Measurements from ENCODE around the gene FAM174B.

FAM174B gene

DNA sequence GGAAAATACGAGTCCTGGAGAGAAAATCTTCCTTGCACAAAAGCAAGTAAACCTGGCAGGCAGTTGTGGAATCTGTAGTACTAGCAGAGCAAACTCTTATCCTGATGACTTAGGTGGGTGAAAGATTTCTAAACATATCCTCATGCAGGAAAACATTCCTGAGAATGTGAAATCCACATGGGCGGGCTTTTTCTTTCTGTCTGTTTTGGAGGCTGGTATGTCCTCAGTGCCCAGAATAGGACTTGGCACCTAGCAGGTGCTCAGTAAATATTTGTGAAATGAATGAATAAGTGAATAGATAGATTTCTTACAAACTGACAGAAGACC lies 53.3 kb downstream of the FAM174B start:
- no peak for DNase-seq (ENCODE audit: low read depth in 2 of 2, low spot score in 1 of 2)

DNA sequence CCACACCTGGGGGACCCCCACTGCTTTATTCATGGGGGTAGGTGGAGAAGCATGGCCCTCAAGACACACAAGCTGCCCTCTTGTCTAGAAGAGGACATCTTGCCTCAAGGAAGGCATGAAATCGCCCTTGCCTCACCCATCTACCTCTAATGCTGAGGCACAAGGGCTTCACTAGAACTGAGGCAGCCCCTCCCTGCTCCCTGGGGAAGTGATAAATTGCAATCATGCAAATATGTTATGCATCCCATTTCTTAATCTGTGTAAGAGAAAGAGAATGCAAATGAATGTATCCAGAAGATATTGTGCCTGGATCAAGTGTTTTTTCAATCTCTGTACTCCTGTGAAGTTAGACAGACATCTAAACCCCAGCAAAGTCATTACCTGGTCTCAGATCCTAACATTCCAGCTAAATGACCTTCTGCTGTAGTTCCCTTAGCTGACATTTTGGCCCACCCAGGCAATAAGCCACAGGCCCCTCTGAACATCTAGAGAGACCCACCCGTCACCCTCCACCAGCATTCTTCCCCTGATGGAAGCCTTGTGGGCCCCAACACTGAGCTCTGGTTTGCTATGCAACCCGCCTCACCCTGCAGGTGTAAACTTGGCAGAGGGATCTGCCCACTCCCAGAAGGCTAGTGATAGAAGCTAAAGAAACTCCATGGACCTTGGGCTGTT lies 53.8 kb downstream of the FAM174B start:
- DNase-seq (ENCODE audit: low read depth in 2 of 2, low spot score in 1 of 2), result no peak

DNA sequence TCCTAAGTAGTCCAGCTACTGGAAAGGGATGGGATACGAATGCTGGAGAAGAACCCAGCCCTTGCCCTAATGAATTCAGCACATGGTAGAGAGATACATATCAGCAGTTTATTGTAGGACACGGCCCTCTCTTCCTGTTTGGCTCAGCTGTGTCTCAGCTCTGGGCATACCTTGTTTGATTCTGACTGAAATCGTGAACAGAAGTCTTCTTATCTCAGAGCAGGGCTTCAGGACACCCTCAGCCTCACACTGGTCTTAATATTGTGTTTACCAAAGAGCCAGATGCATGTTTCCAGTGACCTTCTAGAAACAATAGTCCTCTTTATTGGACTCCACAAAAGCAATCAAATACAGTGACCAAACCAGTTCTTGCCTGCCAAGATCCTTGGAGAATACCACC lies 54.7 kb downstream of the FAM174B start:
- DNase-seq (ENCODE audit: low read depth in 2 of 2, low spot score in 1 of 2), result no peak

DNA sequence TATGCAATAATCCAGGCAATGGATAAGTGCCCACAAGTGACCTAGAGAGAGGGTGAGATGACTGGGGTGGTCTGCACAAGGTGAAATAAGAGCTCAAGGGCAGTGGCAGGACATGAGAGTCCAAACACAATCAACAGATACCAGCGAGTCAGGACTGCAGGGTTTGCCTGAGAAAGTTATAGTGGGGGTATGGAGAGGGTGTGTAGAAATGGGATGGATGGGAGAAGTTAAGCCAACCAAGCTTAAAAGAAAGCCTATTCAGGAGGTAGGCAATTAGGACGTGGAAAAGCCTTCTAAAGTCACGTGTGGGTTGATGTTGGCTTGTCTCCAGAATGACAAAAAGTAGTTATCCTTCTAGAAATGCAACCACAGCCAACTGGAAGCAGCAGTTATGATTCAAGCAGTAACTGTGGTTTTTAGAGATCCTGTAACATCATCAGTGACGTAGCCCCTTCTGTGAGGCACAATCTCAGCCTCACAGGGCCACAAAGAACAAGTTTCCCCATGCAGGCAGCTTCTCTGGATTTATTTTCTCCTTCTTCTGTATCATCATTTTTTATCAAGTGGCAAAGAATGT lies 56.1 kb downstream of the FAM174B start:
- DNase-seq (ENCODE audit: low read depth in 2 of 2, low spot score in 1 of 2), result no peak

DNA sequence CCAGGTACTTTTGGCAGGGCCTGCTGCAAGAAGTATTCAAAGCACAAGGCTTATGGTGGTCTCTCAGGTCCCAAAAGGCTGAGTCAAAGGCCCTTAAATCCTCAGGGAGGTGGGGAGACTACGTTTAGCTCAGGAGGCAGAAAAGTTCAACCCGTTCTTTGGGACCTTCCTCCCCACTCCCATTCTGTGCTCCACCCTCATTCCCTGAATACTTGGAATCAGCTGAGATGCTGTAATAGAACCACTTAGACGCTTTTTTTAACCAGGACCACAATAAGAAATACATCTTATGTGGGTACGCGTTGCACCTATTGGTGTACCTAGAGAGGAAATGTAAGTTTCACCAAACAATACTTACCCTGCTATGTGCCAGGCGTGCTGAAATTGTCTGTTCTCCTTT lies 58.0 kb downstream of the FAM174B start:
- DNase-seq (ENCODE audit: low read depth in 2 of 2, low spot score in 1 of 2), result no peak

DNA sequence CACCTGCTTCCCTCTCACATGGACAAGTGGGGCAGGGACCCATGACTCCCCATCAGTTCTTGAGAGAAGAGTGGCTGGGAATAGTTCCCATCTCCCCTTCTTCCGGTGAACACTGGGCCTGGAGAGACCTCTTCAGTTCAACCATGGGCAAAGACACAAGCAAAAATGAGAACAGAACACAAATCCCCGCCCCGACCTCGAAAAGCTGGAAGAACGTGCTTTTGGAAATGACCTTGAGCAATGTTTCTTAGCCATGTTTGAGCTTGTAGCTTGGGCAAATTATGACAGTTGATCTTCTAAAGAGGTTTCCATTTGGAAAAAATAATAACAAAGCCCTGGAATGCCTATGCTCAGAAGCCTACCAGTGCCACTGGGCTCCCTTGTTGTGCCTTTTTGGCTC lies 59.0 kb downstream of the FAM174B start:
- no peak for DNase-seq (ENCODE audit: low read depth in 2 of 2, low spot score in 1 of 2)

DNA sequence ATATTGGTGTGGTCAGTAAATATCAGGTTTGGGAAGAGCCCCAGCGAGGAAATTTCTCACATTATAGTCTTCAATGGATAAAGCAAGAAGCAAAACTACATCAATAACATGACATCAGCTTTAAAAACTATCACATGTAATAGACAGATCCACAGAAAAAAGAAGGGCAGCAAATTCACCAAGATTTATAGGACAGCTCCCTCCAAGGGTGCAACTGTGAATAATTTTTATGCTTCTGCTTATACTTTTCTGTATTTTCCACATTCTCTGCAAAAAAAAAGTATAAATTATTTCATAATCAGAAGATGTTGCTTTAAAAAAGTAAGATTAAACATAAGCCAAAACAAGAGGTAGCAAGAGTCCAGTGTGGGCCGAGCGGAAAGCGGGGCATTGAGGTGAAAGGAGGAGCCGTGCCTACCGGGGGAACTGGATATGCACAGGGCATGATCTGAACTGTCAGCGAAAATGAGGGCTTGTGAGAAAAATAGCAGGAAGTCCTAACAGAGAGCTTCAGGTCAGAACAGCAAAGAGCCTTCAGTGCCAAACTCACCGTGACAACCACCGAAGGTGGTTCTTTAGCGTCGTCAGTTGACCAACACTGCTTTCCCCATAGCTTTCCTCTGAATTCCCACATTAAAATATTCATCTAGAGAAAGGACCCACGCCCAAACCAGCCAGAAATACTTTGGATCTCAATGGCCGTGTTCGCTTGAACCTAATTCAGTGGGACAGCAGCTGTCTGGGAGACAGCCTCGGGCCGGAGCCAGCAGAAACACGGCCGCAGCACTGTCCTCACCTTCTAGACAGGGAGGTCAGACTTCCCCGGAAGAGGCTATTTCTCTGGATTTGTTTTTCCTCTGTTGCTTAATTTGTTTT lies 59.8 kb downstream of the FAM174B start:
- no peak for DNase-seq (ENCODE audit: low read depth in 2 of 2, low spot score in 1 of 2)

DNA sequence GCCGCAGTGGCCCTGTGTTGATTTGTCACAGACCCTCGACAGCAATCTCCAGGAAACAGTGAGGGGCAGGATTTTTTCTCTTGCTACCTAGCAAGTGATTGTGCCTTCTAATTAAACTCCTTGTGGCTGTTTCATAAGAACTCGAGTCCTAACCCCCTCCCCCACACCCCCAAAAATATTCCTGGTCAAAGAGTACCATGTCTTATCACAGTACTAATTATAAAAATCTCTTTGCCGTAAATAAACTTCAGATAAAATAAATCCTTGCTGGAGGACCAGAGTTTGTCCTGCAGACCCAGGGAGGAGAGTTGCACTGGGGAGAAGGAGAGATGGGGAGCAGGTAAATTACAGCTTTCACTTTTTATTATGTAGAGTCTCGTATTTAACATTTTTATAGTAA lies 64.3 kb downstream of the FAM174B start:
- no peak for DNase-seq (ENCODE audit: low read depth in 2 of 2, low spot score in 1 of 2)

DNA sequence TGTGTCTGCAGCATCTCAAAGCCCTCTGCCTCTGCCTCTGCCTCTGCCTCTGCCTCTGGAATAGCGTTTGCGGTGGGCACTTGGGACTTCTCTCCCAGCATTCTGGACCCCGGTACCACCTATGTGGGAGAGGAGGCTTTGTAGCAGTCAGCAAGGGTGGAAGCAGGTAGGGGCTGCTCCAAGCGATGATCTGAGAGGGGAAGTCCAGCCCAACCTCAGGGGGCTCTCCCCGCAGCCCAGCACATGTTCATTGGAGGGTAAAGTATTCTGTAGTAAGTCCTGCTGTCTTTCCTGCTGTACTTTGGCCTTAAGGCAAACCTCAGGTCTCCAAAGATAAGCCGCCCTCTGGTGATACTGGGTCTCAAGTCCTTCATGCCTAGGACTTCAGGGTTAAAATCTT lies 68.6 kb downstream of the FAM174B start:
- DNase-seq (ENCODE audit: low read depth in 2 of 2, low spot score in 1 of 2), result no peak

DNA sequence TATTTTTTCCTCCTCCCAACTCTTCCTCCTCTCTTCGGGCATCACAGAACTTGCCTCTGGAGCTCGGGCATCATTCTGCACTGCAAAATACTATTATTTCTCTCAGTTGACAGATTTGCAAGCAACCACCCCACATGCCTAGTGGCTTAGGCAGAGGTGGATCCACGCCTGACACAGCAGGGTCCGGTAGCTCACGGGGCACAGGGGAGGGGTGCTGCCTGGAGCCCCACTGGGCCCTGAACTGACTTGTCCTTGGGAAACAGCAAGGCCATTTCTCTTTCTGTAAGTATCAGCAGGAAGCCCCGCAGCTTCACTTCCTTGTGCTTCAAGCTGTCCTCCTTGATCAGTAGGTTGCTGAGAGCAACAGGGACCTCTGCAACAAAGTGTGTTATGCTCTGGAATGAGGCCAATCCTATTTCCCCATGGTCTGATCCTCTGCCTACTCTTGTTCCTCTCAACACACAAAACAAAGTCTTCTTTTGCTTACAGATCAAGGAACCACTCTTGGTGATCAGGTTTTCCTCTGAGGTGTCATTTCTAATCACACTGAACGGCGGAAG lies 69.1 kb downstream of the FAM174B start:
- DNase-seq (ENCODE audit: low read depth in 2 of 2, low spot score in 1 of 2), result no peak

DNA sequence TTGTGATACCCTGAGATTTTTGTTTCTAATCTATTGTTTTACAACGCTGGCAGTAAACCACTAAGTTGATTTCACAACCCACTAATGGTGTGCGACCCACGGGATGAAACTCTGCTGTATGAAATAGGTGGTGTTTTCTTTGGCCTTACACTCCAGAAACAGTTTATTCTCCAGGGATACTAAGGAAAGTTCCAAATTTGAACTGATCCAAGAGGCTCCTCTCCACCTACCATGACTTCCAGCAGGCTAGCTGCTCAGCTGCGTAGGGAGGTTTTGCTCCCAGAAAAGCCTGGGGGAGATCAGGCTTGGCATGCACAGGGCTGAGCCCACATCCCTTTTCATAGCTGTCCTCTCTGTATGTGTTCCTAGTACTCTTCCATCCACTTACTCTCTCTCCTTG lies 71.5 kb downstream of the FAM174B start:
- no peak for DNase-seq (ENCODE audit: low read depth in 2 of 2, low spot score in 1 of 2)

DNA sequence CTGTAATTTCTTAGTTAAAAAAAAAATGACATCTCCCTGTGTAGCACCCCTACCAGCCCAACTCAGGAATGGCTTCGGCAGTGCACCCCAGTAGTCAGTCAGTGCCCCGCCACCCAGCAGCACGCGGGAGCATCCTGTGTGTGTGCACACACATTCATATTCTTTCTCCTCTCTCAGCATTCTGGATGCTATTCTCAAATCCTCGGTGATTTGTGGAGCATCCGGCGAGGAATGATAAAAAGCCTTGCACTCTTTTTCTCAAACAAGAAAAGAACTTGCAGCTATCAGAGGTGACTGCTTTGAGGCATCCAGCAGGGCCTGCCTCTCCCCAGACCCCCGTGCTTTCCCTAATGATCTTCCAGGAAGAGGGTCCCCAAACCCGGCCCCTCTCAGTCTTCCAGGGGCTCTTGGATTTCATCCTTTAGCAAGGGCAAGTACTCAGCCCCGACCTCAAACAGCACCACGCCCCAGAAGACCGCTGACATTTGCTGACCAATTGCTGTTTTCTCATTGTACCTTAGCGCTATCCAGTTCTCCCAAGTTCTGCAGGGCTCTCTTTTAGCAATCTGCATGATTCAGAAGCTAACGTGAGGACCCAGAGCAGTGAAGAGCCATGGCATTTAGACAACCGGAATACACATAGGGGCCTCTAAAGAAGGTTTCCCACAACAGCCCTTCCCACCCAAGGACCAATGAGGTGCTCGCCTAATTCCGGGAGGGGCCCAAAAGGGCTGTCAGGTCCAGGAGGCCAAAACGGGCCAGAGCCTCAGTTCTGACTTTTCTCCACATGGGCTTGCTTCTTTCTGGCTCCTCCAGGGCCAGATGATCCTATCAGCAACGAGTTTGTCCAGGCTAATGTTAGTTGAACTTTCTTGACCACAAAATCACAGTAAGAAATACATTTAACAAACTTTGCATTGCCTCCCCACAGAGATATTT lies 72.2 kb downstream of the FAM174B start:
- no peak for DNase-seq (ENCODE audit: low read depth in 2 of 2, low spot score in 1 of 2)

DNA sequence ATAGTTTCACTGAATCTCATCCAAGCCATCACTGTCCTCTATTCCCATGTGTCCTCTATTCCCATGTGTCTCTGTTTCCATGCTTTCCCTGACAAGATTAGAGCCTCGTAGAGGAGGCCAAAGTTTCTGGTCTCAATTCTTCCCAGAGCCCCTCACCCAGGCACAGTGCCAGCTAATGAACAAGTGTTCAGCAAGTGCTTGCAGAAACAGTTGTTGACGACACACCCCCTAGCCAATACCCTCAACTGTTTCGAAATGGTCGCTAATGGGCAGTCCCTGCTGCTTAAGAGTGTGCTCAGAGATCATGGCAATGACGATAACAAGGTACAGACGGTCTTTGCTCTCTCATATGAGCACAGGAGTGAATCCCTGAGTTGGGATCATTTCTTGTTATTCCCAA lies 73.4 kb downstream of the FAM174B start:
- no peak for DNase-seq (ENCODE audit: low read depth in 2 of 2, low spot score in 1 of 2)

DNA sequence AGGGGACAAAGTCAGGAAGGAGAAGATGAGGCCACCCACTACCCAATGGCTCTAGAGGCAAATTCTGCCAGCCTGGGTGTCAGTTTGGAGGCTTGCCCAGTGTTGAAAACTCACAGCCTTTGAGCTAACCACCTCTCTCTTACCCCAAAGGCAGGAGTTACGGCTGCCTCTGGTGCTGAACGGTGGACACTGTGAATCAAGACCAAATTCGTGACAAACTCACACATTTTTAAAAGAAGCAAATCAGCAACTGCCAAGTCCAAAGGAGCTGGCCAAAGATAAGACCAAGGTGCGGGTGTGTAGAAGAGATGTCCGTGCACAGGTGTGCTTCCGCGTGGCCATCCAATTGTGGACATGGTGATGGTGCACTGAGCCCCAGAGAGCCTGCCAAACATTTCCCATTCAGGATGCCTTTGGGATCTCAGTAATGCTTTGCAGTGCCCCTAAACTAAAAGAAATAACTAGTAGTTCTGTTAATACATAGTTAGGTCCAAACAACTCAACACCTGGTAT lies 74.6 kb downstream of the FAM174B start:
- no peak for DNase-seq (ENCODE audit: low read depth in 2 of 2, low spot score in 1 of 2)

DNA sequence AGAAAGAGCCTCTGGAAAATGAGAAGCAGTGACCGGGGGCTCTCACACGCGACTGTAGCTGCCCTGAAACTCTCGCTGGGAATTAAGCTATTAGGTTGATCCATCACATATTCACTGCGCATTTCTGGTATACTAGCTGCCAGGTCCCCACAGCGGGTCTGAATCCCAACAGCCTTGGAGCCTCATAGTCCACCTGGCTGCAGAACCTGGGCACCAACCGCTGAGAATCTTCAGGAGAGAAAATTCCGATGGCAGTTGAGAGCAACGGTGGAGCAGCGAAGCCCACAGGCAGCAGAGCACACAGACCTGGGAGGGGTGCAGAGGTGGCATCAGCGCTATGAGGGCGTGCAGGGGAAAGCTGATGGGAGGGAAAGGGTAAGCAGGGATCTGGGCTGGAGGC lies 75.1 kb downstream of the FAM174B start:
- DNase-seq (ENCODE audit: low read depth in 2 of 2, low spot score in 1 of 2), result no peak

DNA sequence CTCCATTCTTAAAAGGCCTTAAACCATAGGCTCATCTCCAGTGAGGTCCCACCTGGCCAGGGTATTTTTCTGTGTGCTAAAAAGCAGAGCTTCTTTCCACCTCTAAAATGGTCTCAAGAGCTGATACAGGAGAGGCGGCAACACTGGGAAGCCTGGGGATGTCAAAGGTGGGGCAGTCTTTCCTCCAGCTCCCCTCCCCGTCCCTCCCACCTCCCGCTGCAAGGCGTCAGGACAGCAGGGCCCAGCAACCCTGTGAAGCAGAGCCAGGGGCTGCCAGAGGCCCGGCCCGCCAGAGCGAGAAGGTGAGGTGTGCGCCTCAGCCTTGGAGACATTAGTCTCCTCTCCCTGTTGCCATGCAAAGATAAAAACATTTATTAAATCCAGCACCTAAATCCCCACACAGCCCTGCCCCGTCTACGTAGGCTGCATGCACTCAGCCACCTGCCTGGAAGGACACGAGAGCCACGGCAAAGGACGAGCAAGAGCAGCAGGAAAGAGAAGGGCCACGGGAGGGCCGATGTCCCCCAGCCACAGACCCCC lies 75.6 kb downstream of the FAM174B start:
- DNase-seq (ENCODE audit: low read depth in 2 of 2, low spot score in 1 of 2), result no peak

DNA sequence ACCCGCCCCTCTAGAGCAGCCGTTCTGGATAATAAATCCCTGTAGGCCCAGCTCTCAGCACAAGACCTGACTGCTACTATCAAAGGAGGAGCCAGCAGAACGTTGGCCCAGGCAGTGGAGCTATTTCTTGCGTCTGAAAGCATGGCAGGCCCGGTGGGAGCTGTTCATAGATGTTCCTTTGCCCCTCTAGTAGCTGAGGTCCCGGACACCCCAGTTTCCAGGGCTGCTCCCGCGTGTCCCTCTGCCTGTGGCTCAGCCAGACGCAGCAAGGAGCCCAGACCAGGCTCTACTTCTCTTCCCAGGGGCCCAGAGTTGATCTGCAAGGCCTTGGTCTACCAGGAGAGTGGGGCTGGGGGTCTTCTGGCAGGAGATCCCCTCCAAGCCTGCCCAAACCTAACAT lies 76.1 kb downstream of the FAM174B start:
- no peak for DNase-seq (ENCODE audit: low read depth in 2 of 2, low spot score in 1 of 2)

DNA sequence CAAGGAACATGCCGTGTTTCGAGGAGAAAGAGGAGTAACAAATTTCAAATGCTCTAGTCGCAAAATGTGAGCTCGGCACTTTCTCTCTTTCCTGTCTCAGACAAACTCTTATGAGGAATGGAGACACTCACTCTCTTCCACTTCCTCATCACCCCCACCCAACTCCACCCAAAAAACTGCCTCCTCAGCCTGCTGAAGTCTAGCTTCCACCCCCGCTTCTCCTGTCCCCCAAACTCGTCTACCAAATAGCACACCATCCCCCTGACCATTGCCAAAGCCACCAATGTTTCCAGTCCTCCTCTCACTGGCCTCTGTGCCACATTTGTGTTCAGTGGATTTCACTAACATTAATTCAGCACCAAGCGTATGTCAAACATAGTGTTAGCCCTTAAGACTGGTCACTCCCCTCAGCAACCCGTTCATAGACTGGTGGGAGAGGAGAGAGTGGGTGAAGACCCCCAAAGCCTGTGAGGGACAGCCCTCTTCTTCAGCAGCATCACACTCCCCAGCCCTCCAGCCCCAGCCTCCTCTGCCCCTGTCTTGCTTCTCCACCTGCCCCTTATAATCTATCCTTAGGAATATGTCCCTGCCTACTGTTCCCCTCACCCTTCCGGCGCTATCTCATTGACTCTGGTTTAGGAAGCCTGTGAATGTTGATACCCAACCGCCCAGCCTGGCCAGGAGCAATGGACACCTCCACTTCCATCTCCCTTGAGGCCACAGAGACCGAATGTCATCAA lies 77.3 kb downstream of the FAM174B start:
- no peak for DNase-seq (ENCODE audit: low read depth in 2 of 2, low spot score in 1 of 2)

DNA sequence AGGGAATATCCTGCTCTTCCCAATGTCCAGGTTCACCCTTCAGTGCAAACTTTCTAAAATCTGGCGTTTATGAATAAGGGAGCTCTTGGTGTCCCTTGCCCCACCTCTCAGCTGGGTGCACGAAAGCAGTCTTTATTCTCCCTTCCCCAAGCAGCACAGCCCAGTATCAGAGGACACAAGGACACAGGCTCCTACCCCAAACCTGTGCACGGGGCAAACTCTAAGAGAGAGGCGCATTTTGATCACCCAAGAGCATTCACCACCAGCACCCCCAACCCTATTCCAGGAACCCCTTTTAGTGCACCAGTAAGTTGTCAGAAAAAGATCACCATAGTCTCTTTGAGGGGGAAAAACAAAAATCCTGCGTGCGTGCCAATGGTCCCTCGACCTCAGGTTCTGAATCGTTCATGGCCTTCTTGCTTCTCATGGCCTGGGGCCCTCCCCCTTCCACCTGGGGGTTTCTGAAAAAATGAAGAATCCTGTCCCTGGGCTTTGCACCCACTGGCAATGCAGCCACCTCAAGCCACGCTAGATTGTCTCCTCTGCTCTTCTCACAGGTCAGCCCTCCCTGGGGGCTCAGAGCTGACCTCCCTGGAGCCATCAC lies 78.9 kb downstream of the FAM174B start:
- no peak for DNase-seq (ENCODE audit: low read depth in 2 of 2, low spot score in 1 of 2)

DNA sequence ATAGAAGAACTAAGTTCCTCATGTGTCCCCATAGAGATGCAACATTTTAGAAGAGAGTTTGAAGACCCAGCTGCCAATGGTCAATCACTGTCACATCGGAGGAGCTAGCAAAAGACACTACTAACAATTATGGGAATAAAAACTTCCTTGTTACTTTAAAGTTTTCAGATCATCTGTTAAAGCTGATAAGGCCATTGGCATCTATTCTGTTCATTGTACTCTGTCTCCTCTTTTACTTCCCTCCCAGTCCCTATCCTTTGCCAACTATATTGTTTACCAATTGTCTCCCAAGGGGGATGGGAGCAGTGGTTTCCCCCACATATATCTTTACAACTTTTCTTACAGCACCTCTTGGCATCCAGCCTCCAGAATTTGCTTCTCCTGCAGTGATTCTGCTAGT lies 81.0 kb downstream of the FAM174B start:
- DNase-seq (ENCODE audit: low read depth in 2 of 2, low spot score in 1 of 2), result no peak

Data from stimulated activated CD8-positive, alpha-beta memory T cell treated with anti-CD3 and anti-CD28 coated beads, Interleukin-4, amount 100 ng/mL, for 1 hour (primary cell).